HG03354 (cell line): ENCODE results near the gene PAQR5.
"Not testable (repeated sequence)": the region's sequence is repeated elsewhere in the genome, so short reads cannot be mapped to it uniquely, and the experiment has no call there.

Experiments used
- ATAC-seq: cut with Tn5 transposase; IDR thresholded peaks from one replicate; pipeline ENCODE4 v1.9.1; 2021; ENCODE audit warnings: mild to moderate bottlenecking; ENCODE audit not compliant: unreplicated experiment, poor library complexity, severe bottlenecking

The PAQR5 gene

DNA sequence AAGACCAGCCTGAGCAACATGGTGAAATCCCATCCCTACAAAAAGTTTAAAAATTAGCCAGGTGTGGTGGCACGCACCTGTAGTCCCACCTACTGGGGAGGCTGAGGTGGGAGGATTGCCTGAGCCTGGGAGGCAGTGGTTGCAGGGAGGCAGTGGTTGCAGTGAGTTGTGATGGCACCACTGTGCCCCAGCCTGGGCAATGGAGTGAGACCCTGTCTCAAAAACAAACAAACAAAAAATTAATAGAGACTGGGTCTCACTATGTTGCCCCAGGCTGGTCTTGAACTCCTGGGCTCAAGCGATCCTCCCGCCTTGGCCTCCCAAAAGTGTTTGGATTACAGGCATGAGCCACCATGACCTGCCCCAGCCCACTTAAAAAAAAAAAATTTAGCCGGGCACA, 151.5 kb downstream of the PAQR5 start:
- ATAC-seq, result not testable (repeated sequence)

DNA sequence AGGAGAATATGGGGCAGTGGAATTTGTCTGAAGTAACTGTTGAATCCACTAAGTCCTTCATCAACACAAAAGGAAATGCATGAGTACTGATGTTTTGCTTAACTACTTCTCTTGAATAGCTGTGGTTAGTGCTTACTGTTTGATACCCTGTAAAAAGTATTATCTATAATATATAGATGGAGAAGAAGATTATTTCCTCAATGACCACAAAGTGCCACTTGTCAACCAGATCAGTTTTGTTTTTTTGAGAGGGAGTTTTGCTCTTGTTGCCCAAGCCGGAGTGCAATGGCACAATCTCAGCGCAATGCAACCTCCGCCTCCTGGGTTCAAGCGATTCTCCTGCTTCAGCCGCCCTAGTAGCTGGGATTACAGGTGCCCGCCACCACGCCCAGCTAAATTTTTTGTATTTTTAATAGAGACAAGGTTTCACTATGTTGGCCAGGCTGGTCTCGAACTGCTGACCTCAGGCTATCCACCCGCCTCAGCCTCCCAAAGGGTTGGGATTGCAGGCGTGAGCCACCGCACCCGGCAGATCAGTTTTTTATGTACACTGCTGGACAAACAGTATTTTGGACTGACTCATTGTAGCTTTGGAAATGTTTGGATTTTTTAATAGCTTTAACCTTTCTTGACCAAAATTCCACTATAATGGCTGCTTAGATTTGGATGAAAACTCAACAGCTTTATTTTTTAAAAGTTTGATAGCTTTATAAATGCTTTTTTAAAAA, 152.4 kb downstream of the PAQR5 start:
- no peak for ATAC-seq

DNA sequence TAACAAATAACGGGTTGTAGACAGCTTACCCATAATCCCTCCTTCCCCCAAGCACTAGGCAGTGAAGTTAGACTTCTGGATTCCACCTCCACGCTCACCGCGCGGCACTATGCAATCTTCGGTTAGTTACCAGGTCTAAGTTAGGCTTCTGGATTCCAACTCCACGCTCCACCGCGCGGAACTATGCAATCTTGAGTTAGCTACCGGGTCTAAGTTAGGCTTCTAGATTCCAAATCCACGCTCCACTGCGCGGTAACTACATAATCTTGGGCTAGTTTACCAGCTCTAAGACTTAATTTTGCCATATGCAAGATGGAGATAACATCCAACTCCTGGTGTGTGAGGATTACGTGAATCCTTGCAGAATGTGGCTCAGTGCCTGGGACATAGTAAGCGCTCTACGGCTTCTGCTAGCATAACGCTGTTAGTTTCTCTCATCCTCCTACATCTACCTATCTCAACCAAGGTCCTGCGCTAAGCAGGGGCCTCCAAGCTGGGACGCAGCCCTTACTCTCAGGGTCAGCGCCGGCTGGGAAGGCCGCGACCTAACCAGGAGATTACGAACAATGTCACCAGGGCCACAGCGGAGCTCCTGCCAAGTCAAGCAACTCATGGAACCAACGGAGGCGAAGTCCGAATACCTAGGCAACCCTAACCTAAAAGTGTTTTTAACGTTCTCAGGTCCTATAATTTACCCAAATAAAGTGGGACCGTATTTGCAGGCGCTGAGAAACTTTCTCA, 153.4 kb downstream of the PAQR5 start:
- peak; percentile 48 for ATAC-seq

DNA sequence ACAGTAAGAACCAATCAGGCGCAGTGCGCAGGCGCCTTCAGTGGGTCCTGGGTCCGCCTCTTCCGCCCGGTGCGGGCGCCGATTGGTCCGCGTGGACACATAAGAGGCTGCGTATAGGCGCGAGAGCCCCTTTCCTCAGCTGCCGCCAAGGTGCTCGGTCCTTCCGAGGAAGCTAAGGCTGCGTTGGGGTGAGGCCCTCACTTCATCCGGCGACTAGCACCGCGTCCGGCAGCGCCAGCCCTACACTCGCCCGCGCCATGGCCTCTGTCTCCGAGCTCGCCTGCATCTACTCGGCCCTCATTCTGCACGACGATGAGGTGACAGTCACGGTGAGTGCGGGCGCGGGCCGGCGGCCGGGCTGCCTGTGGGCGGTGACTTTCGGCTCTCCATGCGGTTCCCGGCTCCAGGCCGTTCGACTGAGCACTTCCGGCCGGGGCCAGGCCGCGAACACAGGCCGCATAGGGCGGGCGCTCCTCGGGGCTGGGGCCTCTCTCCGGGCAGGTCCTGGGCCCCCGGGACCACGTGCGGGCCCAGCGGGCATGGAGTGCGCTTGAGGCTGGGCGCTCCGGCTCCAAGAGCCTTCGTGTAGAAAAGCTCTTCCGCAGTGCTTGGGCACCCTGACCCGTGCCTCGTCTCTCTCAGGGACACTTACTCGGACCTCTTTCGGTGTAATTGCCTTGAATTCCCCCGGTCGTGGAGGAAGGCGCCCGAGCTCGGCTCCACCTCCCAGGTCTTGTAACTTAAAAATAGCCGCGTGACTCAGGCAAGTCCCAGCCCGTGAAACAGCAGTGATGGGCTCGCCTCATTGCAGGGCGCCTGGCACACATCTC, 154.2 kb downstream of the PAQR5 start, which contains the start of gene RPLP1:
Gene RPLP1 (plus strand): TSS at position 127 of the 830 bp plus-strand sequence. CDS start 131 bp downstream, at position 258.
- ATAC-seq, result peak; percentile 85

DNA sequence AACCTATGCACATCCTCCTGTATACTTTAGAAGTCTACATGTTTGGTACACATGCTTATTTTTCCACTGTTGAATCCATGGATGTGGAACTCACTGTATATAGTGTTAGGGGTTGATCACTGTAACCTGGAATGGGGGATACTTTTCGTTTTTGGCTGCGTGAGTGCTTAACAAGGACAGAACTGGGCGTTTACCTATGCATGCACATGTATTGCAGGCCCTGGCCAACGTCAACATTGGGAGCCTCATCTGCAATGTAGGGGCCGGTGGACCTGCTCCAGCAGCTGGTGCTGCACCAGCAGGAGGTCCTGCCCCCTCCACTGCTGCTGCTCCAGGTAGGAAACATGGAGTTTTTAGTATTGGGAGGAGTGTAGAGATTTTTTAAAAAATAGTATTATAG, 156.2 kb downstream of the PAQR5 start:
- ATAC-seq, result no peak

DNA sequence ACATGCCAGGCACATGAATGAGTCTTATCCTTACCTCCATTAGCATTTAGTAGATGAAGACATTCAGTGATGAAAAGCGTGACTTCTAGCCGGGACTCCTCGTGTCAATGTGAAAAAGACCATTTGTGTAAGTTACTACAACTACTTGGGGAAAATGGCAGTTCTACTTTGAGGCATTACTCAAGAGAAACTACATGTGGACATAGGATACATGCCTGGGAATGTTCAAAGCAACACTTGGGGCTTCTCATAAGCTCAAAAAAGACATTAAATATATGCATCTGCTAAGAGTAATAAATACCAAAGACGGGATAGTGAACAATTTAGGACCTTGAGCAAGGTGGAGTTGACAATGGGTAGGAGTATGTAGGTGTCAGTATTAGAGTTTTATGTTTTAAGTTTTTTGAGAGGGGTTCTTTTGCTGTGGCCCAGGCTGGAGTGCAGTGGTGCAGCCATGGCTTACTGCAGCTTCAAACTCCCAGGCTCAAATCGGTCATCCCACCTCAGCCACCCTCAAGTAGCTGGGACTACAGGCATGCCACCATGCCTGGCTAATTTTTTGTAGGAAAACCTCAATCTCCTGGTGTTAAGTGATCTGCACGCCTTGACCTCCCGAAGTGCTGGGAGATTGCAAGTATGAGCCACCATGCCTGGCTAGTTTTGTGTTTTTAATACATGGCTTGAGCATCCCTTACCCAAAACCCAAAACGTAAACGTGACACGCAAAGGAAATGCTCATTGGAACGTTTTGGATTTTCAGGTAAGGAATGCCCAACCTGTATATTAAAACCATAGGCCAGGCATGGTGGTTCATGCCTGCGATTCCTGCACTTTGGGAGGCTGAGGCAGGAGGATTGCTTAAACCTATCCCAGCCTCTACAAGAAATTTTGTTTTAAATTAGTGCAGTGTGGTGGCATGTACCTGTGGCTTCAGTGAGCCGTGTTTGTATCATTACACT, 157.8 kb downstream of the PAQR5 start:
- no peak for ATAC-seq
